Upper lobe of left lung (tissue), 6 donors: ENCODE results near the gene HDAC2. TPM values are rescaled to one million over a fixed set of nuclear protein-coding genes. Genes with fewer than 3 reads are reported as not detected.
"Not testable (repeated sequence)": the region's sequence is repeated elsewhere in the genome, so short reads cannot be mapped to it uniquely, and the experiment has no call there.

Experiments
- ATAC-seq, 2 donors: fragments of 200-7000 bp; cut with Tn5 transposase; one replicate each; pipeline ENCODE4 v1.9.1; 2022; ENCODE audit warnings: mild to moderate bottlenecking in 2 of 2, moderate library complexity in 2 of 2; ENCODE audit not compliant: low FRiP score in 2 of 2
- DNase-seq, 2 donors: peaks; one replicate each; pipeline ENCODE4 v3.0.0-alpha.2; 2019 to 2020
- H3K27ac ChIP-seq, 4 donors: fragments of 200-600 bp; sonication (generic); one replicate each; pipeline ENCODE4 v1.5.1; 2016 to 2019
- H3K27me3 ChIP-seq, 4 donors: fragments of 200-600 bp; sonication (generic); one replicate each; pipeline ENCODE4 v1.5.1; 2017 to 2019
- H3K36me3 ChIP-seq, 4 donors: fragments of 200-600 bp; sonication (generic); one replicate each; pipeline ENCODE4 v1.5.1; 2016 to 2019
- H3K4me1 ChIP-seq, 4 donors: fragments of 200-600 bp; sonication (generic); one replicate each; pipeline ENCODE4 v1.5.1; 2018 to 2019
- H3K4me3 ChIP-seq, 4 donors: fragments of 200-600 bp; sonication (generic); one replicate each; pipeline ENCODE4 v1.5.1; 2017 to 2019; ENCODE audit warnings: mild to moderate bottlenecking in 2 of 4, moderate library complexity in 1 of 4
- H3K9me3 ChIP-seq, 4 donors: fragments of 200-600 bp; sonication (generic); one replicate each; pipeline ENCODE4 v1.5.1; 2018 to 2019
- EP300 ChIP-seq, 4 donors: sonication (generic); formaldehyde crosslinking; IDR thresholded peaks; one replicate each; pipeline ENCODE4 v1.5.1; 2017; ENCODE audit warnings: antibody characterized with exemption in 4 of 4, control low read depth in 2 of 4
- POLR2A ChIP-seq, 4 donors: fragments of 450-650 bp; IDR thresholded peaks; one replicate each; pipeline ENCODE4 v1.5.1; 2016 to 2017; ENCODE audit warnings: antibody characterized with exemption in 4 of 4, mild to moderate bottlenecking in 2 of 4
- POLR2AphosphoS5 ChIP-seq, 2 donors: sonication (generic); formaldehyde crosslinking; IDR thresholded peaks; one replicate each; pipeline ENCODE4 v1.5.1; 2017; ENCODE audit warnings: antibody characterized with exemption in 2 of 2
- WGBS, 2 donors: methylation state at CpG; one replicate each; pipeline ENCODE4 v1.1.5; 2017 to 2018; 5-methylcytosine and 5-hydroxymethylcytosine counted together
- total RNA-seq, 6 donors: library from RNA; depleted of rRNA in 4 of 6; stranded (reverse); fragments of >200 nt in 4 of 6; gene quantifications; one replicate each; pipeline versions ENCODE4 v1.1.0 to v1.2.1, GENCODE V29; 2016 to 2021
- TF ChIP-seq, protein P1 (sequence below), 6 experiments: fragments of 450-650 bp in 4 of 6; fragments of 200-600 bp in 2 of 6; sonication (generic) in 2 of 6; IDR thresholded peaks; one replicate each; pipeline ENCODE4 v1.5.1; 2016 to 2019; ENCODE audit warnings: antibody characterized with exemption in 6 of 6
- donor health status: DM: no; HTN: no; CAD: no; lungs with moderate emphysema.
- donor health status: DM: no; HTN: yes; CAD: no; lungs with severe emphysema.

The HDAC2 gene
- total RNA-seq, 6 donors from 2014 or later: 19.9 to 125 (median 44.0) TPM

DNA sequence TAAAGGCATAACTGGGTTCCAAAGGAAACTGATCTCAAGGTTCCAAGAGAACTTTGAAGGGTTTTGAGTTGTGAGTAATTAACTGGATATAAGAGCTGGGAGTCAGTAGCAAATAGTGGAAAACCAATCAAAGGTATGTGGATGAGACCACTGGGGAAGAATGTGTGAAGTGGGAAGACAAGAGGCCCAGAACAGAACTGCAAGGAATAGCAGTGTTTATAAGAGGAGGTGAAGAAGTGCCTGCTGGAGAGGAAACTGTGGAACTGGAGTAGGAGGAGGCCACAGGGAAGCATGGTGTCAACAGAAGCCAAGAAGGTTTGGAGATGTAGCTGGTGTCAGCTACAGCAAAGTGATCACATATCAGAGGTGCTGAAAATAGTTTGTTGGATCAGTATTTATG, 18.7 kb upstream of the HDAC2 start:
- no peak overlapping the region for H3K27ac ChIP-seq
- no peak overlapping the region for H3K4me3 ChIP-seq
- no peaks in the 10 kb centered on the region for H3K4me1 ChIP-seq
- H3K9me3 ChIP-seq: no peaks in the 10 kb centered on the region
- H3K36me3 ChIP-seq: no peaks in the 10 kb centered on the region
- TF ChIP-seq POLR2AphosphoS5 (IDR thresholded peaks at IDR 0.05): no peak
- TF ChIP-seq, protein P1, sequence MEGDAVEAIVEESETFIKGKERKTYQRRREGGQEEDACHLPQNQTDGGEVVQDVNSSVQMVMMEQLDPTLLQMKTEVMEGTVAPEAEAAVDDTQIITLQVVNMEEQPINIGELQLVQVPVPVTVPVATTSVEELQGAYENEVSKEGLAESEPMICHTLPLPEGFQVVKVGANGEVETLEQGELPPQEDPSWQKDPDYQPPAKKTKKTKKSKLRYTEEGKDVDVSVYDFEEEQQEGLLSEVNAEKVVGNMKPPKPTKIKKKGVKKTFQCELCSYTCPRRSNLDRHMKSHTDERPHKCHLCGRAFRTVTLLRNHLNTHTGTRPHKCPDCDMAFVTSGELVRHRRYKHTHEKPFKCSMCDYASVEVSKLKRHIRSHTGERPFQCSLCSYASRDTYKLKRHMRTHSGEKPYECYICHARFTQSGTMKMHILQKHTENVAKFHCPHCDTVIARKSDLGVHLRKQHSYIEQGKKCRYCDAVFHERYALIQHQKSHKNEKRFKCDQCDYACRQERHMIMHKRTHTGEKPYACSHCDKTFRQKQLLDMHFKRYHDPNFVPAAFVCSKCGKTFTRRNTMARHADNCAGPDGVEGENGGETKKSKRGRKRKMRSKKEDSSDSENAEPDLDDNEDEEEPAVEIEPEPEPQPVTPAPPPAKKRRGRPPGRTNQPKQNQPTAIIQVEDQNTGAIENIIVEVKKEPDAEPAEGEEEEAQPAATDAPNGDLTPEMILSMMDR (IDR thresholded peaks at IDR 0.05): no peak
- no peak for TF ChIP-seq EP300 (IDR thresholded peaks at IDR 0.05)
- TF ChIP-seq POLR2A (IDR thresholded peaks at IDR 0.05): no peak
- ATAC-seq (no peak), DNase-seq (no peak)
- no peaks in the 10 kb centered on the region for H3K27me3 ChIP-seq

DNA sequence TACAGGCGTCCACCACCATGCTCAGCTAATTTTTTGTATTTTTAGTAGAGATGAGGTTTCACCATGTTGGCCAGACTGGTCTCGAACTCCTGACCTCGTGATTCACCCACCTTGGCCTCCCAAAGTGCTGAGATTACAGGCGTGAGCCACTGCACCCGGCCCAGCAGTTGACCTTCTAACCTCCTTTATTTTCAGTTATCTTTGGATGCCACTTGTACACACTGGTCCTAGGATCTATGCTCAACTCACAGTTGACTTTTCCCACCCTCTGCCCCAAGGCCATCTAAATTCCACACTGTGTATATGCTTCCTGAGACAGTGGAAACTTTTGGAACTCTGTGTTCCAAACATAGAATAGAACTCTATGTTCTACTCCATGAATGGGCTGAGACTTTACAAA, 11.7 kb upstream of the HDAC2 start:
- not testable (repeated sequence) for H3K27me3 ChIP-seq, H3K27ac ChIP-seq, DNase-seq, H3K4me3 ChIP-seq, H3K36me3 ChIP-seq, H3K4me1 ChIP-seq, H3K9me3 ChIP-seq, ATAC-seq
- WGBS, 2 donors: 90 to 91% methylated on average over 5 of the region's 5 CpGs

DNA sequence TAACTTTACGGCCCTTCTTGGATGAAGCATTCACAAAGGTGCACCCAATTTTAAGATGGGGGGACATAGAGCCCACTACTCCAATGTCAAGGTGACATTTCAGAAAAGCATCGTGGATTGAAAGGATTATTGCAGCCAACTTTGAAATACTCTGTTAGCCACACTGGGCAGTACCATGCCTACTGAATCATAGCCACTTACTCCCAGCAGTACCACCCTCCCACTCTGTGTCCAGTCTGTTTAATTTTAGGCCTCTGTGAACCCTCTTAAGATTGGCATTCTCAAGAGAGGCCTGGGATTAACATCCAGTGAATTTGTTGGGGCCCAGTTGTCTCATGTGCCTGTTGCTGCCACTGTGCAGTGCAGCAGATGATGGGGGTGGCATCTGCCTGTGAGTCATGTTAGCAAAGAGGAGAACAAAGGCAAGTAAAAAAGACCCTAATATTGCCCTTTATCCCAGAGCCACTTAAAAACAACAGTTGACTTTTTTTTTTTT, 11.2 kb upstream of the HDAC2 start:
- no peaks in the 10 kb centered on the region for H3K9me3 ChIP-seq
- DNase-seq (no peak), ATAC-seq (peak in 1 of 2 donors; percentile 55)
- H3K27me3 ChIP-seq: no peaks in the 10 kb centered on the region
- H3K4me3 ChIP-seq: no peak overlapping the region
- no peaks in the 10 kb centered on the region for H3K36me3 ChIP-seq
- 87 to 92% methylated on average over 2 of the region's 2 CpGs for WGBS, 2 donors
- no peak overlapping the region for H3K27ac ChIP-seq
- H3K4me1 ChIP-seq: no peaks in the 10 kb centered on the region
- TF ChIP-seq POLR2AphosphoS5 (IDR thresholded peaks at IDR 0.05) (no peak), EP300 (IDR thresholded peaks at IDR 0.05) (no peak), POLR2A (IDR thresholded peaks at IDR 0.05) (no peak)
- TF ChIP-seq, protein P1 (IDR thresholded peaks at IDR 0.05): no peak

GRCh38 chr6:113980937-113981554, 10.1 kb upstream of the HDAC2 start:
- WGBS, 2 donors: 87 to 95% methylated on average over 4 of the region's 4 CpGs
- peak in 1 of 2 donors; percentile 70 for ATAC-seq
- Histone ChIP-seq H3K4me1 (no peaks in the 10 kb centered on the region), H3K9me3 (no peaks in the 10 kb centered on the region), H3K27me3 (no peaks in the 10 kb centered on the region), H3K36me3 (no peaks in the 10 kb centered on the region), H3K4me3 (no peak overlapping the region), H3K27ac (no peak overlapping the region)
- no peak for TF ChIP-seq POLR2A (IDR thresholded peaks at IDR 0.05)
- TF ChIP-seq, protein P1 (IDR thresholded peaks at IDR 0.05): peak in 4 of 6 experiments; percentile 15 to 28 (median 22)
- no peak for DNase-seq

DNA sequence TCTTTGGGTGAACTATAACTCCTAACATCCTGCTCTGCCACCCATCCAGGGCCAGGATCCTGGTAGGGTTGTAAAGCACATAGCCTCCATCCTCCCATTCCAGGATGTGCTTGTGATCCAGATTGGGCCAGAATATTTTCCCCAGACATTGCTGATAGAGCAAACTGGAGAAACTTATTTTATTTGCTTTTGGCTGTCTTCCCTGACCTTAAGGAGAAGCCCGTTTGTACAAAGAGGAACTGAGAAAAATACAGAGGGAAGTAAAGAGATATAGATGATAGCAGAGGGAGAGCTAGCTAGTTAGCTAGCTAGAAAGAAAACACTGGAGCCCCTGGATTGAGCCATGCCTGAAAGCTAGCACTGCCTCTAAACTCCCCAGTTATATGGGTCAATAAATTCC, 9.0 kb upstream of the HDAC2 start:
- no peak overlapping the region for H3K4me3 ChIP-seq
- H3K9me3 ChIP-seq: no peaks in the 10 kb centered on the region
- H3K4me1 ChIP-seq: no peaks in the 10 kb centered on the region
- no peak overlapping the region for H3K27ac ChIP-seq
- TF ChIP-seq POLR2A (IDR thresholded peaks at IDR 0.05): no peak
- TF ChIP-seq, protein P1 (IDR thresholded peaks at IDR 0.05): no peak
- 11 to 23% methylated on average over 1 of the region's 1 CpG for WGBS, 2 donors
- no peaks in the 10 kb centered on the region for H3K36me3 ChIP-seq
- DNase-seq: no peak
- ATAC-seq: peak in 1 of 2 donors; percentile 80
- no peaks in the 10 kb centered on the region for H3K27me3 ChIP-seq
